Inferior parietal cortex (tissue), 1 donor: ENCODE measurements around the gene BCAS2.
A peak's percentile ranks its signal among the peaks of the same experiment; 100 is the strongest.

Experiments
- DNase-seq: peaks from one replicate; pipeline ENCODE4 v3.0.0-alpha.2; 2016; ENCODE audit errors: extremely low spot score

BCAS2 gene

GRCh38 chr1:114559356-114559755, 22.1 kb downstream of the BCAS2 start:
- no peak for DNase-seq

DNA sequence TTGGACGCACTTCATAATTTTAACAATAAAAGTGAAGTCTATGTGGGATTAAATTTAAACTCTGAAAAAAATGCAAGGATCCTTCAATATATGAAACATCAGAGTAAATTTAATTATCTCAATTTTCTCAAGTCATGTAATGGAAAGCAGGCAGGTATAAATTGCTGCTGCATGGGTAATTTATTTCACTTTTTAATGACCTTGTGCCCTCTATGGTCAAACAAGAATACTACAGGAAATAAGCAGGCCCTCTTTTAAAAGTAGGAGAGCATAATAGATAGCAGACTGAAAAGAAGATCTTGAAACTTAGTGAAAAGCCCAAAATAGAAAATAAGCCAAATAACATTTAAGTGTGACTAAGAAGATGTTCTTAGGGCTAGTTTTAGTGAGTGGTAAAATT, 22.9 kb downstream of the BCAS2 start:
- peak; percentile 15 for DNase-seq

- no peak for DNase-seq
These were observed 26.8 kb downstream of the BCAS2 start for GRCh38 chr1:114554577-114554976.

DNA sequence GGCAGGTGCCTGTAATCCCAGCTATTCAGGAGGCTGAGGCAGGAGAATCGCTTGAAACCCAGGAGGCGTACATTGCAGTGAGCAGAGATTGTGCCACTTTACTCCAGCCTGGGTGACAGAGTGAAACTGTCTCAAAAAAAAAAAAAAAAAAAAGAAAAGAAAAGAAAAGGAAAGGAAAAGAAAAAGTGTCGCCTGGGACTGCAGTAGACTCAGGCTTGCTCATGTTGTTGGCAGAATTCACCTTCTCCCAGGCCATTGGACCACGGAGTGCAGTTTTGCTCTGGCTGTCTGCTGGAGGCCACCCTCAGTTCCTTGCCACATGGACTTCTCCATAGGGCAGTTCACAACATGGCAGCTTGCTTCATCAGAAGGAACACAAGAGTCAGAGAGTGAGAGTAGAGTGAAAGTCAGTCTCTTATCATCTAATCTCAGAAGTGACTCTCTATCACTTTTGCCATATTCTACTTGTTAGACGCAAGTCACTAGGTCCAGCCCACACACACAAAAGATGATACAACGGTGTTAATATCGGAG, 29.2 kb downstream of the BCAS2 start:
- no peak for DNase-seq

DNA sequence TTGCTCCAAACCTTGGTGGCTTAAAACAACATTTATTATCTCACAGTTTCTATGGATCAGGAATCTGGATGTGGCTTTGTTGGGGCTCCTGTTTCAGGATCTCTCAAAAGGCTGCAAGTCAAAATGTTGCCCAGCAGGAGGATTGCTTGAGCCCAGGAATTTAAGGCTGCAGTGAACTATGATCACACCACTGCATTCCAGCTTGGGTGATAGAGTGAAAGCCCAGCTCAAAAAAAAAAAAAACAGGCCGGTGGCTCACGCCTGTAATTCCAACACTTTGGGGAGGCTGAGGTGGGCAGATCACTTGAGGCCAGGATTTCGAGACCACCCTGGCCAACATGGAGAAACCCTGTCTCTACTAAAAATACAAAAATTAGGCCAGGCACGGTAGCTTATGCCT, 30.0 kb downstream of the BCAS2 start:
- DNase-seq, result no peak

- no peak for DNase-seq
These were observed 31.1 kb downstream of the BCAS2 start for GRCh38 chr1:114550336-114550735.

DNA sequence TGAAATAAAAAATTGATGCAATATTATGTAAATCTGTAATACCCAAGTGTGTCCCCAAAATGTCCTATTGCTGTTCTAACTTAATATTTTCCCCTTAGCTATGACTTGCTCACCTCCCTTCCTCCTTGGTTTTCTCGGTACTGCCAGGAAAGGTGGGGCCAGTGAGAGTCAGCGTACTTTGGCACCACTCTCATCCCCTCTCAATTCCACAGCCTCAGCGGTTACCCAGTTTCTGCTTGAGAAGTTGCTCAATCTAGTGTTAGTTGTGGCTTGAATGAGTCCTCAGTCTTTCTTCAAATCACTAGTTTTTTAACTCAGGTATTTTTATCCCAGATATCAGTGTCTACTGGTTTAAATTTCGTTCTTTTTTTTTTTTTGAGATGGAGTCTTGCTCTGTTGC, 32.3 kb downstream of the BCAS2 start:
- no peak for DNase-seq

DNA sequence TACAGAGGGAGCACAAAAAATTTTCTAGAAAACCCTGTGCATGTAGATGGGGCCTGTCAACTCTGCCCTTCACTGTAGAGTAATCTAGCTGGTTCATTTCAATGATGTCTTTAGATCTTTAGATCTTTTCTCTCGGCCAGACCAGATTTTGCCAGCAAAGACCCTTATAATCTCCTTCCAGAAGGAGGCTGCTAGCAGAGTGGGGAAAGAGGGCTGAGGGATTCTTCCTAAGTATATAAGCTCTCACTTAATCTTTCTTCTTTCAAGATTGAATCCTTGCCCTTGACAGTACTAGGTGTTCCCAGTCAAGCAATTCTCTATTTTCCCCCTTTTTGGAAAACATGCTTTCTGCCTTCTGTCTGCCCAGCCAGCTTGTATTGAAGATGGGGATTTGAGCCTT, 34.3 kb downstream of the BCAS2 start:
- no peak for DNase-seq

DNA sequence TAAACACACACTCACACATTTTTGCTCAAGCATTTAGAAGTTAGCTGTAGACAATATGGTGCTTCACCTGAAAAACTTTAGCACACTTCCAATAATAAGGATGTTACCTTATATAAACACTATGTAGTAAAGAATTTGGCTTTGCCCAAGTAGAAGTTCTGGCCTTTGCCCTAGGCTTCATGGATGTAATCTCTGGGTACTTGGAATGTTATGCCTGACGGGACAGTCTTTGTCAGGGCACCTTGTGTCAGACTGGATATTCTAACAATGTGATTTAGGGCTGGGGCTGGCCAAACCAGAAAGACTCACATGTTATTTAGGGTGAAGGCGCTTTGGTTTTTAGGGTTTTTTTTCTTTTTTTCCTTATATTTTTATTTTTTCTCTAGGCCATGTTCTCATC, 35.6 kb downstream of the BCAS2 start:
- DNase-seq, result no peak

DNA sequence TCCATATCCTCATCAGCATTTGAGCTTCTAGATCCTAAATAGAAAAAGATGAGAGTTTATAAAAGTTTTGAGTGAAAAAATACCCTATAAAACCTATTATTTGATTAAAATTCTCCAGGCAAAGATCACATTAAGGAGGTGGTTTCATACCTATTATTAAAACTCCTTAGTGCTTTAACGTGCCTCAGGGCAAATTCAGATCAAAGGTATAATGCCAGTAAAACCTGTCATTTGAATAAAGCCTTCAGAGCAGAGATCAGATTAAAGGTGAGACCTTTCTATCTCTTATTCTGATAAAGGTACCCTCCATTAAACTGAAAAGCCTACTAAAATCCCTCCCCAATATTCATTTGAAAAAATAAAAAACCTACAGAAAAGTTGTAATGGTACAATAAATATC, 36.1 kb downstream of the BCAS2 start:
- no peak for DNase-seq

- DNase-seq, result no peak
These were observed 40.6 kb downstream of the BCAS2 start for GRCh38 chr1:114540821-114541220.

GRCh38 chr1:114540272-114540671, 41.1 kb downstream of the BCAS2 start:
- no peak for DNase-seq

DNA sequence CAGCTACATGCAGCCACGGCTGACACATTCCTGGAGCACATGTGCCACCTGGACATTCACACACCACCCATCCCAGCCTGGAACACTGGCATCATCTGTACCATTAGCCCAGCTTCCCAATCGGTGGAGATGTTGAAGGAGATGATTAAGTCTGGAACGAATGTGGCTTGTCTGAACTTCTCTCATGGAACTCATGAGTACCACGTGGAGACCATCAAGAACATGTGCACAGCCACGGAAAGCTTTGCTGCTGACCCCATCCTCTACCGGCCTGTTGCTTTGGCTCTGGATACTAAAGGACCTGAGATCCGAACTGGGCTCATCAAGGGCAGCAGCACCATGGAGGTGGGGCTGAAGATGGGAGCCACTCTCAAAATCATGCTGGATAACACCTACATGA, 45.4 kb downstream of the BCAS2 start:
- DNase-seq, result no peak

GRCh38 chr1:114535401-114535800, 46.0 kb downstream of the BCAS2 start:
- DNase-seq, result no peak

- no peak for DNase-seq
These were observed 50.3 kb downstream of the BCAS2 start for GRCh38 chr1:114531094-114531493.

DNA sequence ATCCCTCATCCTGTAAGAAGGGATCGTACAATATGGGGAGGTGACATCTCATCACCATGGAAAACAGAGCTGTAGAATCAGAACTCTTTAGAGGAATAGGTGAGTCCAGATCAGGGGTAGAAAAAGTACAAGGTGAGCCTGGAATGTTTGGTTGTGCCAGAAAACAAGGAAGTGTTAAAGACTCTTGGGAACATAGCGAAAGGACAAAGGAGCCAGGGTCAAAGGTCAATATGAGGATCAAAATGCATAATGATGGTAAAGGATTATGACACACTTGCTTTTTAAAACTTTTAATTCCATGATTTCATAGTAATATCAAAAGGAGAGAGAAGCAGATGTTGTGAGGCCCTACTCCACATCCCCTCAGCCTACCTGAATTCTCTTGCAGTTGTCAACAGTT, 51.2 kb downstream of the BCAS2 start:
- no peak for DNase-seq

- DNase-seq, result no peak
These were observed 56.5 kb downstream of the BCAS2 start for GRCh38 chr1:114524944-114525343.

DNA sequence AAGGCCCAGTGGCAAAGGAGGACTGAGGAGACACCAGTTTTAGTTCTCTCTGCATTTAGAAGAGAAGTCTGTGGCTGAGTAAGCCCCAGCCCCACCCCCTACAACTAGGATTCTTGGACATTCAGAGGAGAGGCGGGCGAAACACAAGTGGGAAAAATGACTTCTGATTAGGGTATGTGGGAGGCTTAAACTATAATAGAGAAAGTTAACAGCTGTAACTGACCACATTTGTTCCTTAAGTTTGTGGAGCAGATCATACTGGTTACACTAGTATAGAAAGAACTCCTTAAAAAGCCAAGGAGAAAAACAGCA, 59.2 kb downstream of the BCAS2 start:
- no peak for DNase-seq

DNA sequence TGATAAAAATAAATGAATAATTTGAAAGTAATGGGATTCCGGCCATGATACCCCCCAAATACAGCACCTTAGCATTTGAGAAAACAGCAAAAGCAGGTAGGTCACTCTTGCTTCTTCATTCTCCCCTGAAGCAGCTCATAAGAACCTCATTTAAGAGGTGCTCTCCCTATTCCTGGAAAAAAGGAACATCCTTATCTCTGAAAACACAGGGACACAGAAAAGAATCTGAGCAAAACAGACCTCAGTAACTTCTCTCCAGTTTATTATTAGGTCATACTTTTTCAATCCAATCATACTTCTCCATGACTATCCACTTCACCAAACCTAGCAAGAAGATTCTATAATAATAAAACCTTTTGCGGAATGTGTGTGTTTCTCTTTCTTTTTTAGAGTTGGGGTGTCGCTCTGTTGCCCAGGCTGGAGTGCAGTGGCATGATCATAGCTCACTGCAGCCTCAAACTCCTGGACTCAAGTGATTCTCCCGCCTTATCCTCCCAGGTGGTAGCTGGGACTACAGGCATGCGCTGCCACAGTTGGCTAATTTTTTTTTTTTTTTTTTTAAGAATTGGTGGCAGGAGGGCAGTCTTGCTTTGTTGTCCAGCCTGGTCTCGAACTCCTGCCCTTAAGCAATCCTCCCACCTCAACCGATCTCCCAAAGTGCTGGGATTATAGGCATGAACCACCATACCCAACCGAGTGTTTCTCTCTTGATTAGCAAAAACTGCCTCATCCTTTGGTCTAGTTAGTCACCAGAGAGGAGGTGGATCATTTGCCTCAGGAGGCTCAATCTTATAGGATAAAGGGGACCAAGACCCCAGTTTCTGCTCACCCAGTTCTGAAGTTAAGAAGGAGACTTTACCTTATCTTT, 59.8 kb downstream of the BCAS2 start:
- DNase-seq, result no peak
